Chondrocyte (in vitro differentiated cells): ENCODE results near the gene EPHA6. TPM values are rescaled to one million over a fixed set of nuclear protein-coding genes. Genes with fewer than 3 reads are reported as not detected.

Experiments used
- DNase-seq: peaks from one replicate; pipeline ENCODE4 v3.0.0; 2021; ENCODE audit warnings: mixed read lengths, low spot score
- H3K27ac Mint-ChIP-seq: one replicate; pipeline ENCODE4 v1.8.0; 2021; ENCODE audit warnings: mild to moderate bottlenecking, moderate library complexity, mixed read lengths; ENCODE audit not compliant: unreplicated experiment
- H3K27me3 Mint-ChIP-seq: 2 replicates; pipeline ENCODE4 v1.8.0; 2021; ENCODE audit warnings: low read depth, mixed read lengths
- H3K36me3 Mint-ChIP-seq: 2 replicates; pipeline ENCODE4 v1.8.0; 2021; ENCODE audit warnings: low read depth, mixed read lengths
- H3K4me1 Mint-ChIP-seq: 2 replicates; pipeline ENCODE4 v1.8.0; 2021; ENCODE audit warnings: low read depth, mild to moderate bottlenecking, mixed read lengths
- H3K4me3 Mint-ChIP-seq: one replicate; pipeline ENCODE4 v1.8.0; 2021; ENCODE audit warnings: mild to moderate bottlenecking, moderate library complexity, mixed read lengths; ENCODE audit not compliant: unreplicated experiment
- H3K9me3 Mint-ChIP-seq: 2 replicates; pipeline ENCODE4 v1.8.0; 2021; ENCODE audit warnings: low read depth, mixed read lengths
- CTCF ChIP-seq: fragments of 200-600 bp; sonication (generic); IDR thresholded peaks from 2 replicates; pipeline ENCODE4 v1.5.0; 2021; ENCODE audit warnings: antibody characterized with exemption, mild to moderate bottlenecking, moderate library complexity
- total RNA-seq: library from RNA; stranded (reverse); gene quantifications from 3 replicates; pipeline ENCODE4 v1.2.1, GENCODE V29; 2021

EPHA6 gene
- total RNA-seq, 1 donor from 2014 or later, result 0.62 TPM

- no peak for TF ChIP-seq CTCF
- H3K4me1 Mint-ChIP-seq, result no peaks in the 10 kb centered on the region
- H3K27ac Mint-ChIP-seq, result no peak overlapping the region
- no peak for DNase-seq
- no peak overlapping the region for H3K4me3 Mint-ChIP-seq
- no peaks in the 10 kb centered on the region for H3K36me3 Mint-ChIP-seq
- no peaks in the 10 kb centered on the region for H3K9me3 Mint-ChIP-seq
- peaks cover 12% of the 10 kb centered on the region for H3K27me3 Mint-ChIP-seq
Observed at GRCh38 chr3:97121386-97121785, 307.0 kb downstream of the EPHA6 start.

- no peak for DNase-seq
- H3K4me3 Mint-ChIP-seq, result no peak overlapping the region
- no peaks in the 10 kb centered on the region for H3K9me3 Mint-ChIP-seq
- H3K4me1 Mint-ChIP-seq, result no peaks in the 10 kb centered on the region
- peaks cover 3% of the 10 kb centered on the region for H3K27me3 Mint-ChIP-seq
- H3K36me3 Mint-ChIP-seq, result no peaks in the 10 kb centered on the region
- TF ChIP-seq CTCF, result no peak
- no peak overlapping the region for H3K27ac Mint-ChIP-seq
Observed at GRCh38 chr3:97125902-97126499, 311.6 kb downstream of the EPHA6 start.

GRCh38 chr3:97131476-97131875 lies 317.1 kb downstream of the EPHA6 start:
- no peak for DNase-seq
- H3K36me3 Mint-ChIP-seq, result no peaks in the 10 kb centered on the region
- no peak for TF ChIP-seq CTCF
- no peak overlapping the region for H3K4me3 Mint-ChIP-seq
- H3K4me1 Mint-ChIP-seq, result no peaks in the 10 kb centered on the region
- no peaks in the 10 kb centered on the region for H3K9me3 Mint-ChIP-seq
- no peak overlapping the region for H3K27ac Mint-ChIP-seq
- H3K27me3 Mint-ChIP-seq, result peaks cover 3% of the 10 kb centered on the region

GRCh38 chr3:97138914-97139541 lies 324.6 kb downstream of the EPHA6 start:
- Mint-ChIP-seq H3K9me3 (peaks cover 25% of the 10 kb centered on the region), H3K27ac (no peak overlapping the region), H3K4me3 (no peak overlapping the region), H3K36me3 (no peaks in the 10 kb centered on the region), H3K4me1 (no peaks in the 10 kb centered on the region), H3K27me3 (no peaks in the 10 kb centered on the region)
- DNase-seq, result no peak
- peak; percentile 30 for TF ChIP-seq CTCF

- no peak for DNase-seq
- Mint-ChIP-seq H3K4me1 (no peaks in the 10 kb centered on the region), H3K4me3 (no peak overlapping the region), H3K27ac (no peak overlapping the region), H3K27me3 (peaks cover 3% of the 10 kb centered on the region), H3K9me3 (peaks cover 8% of the 10 kb centered on the region), H3K36me3 (no peaks in the 10 kb centered on the region)
- no peak for TF ChIP-seq CTCF
Observed at GRCh38 chr3:97148931-97149330, 334.5 kb downstream of the EPHA6 start.
